Tibial nerve (tissue), 4 donors: ENCODE results near the gene CAPN14.

Experiments
- CTCF ChIP-seq, 5 experiments: fragments of 200-600 bp in 3 of 5; fragments of 450-650 bp in 2 of 5; sonication (generic) in 3 of 5; IDR thresholded peaks; one replicate each; pipeline ENCODE4 v1.5.1; 2016 to 2019; ENCODE audit warnings: antibody characterized with exemption in 5 of 5, mild to moderate bottlenecking in 3 of 5, moderate library complexity in 2 of 5
- EP300 ChIP-seq, 2 donors: sonication (generic); formaldehyde crosslinking; IDR thresholded peaks; one replicate each; pipeline ENCODE4 v1.6.1; 2017; ENCODE audit warnings: antibody characterized with exemption in 2 of 2, mild to moderate bottlenecking in 1 of 2

- no peak for TF ChIP-seq CTCF (IDR thresholded peaks at IDR 0.05)
- no peak for TF ChIP-seq EP300 (IDR thresholded peaks at IDR 0.05)
Measured at GRCh38 chr2:31166925-31167324, 50.4 kb downstream of the CAPN14 start.
